HCEC 1CT (cell line): ENCODE data around the gene TTI1.

Source experiments
- DNase-seq: peaks from one replicate; pipeline ENCODE4 v3.0.0-alpha.2; 2017

The TTI1 gene

DNA sequence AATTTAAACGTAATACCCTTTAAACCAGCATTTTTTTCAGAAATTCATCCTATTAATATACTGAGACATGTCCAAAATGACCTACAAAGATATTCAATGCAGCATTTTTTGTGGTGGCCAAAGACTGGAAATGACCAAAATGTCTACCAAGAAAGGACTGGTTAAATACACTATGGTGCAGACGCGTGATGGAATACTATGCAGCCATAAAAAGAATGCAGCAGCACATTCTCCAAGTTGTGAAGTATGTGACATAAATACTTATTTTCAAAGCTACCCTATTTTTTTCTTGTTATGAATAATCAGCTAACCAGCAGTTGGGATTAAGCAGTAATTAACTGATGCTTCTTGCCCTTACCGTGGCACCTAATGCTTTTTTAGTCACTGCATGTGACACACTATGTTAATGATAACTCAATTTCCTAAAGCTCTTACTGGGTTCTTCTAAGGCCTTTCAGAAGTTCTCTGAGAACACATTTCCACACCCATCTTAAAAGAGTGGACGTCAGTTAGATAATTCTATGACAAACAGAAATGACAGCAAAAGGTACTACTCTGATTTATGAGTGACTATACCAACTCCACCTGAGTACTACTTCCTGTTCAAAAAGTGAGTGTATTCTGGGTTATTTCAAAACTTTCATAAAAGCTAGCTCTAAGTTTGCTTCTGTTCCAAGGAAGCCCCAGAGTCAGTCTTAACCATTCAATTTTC is 24.9 kb downstream of the TTI1 start:
- no peak for DNase-seq

- no peak for DNase-seq
Observed at GRCh38 chr20:38007526-38007925, 25.7 kb downstream of the TTI1 start.

DNA sequence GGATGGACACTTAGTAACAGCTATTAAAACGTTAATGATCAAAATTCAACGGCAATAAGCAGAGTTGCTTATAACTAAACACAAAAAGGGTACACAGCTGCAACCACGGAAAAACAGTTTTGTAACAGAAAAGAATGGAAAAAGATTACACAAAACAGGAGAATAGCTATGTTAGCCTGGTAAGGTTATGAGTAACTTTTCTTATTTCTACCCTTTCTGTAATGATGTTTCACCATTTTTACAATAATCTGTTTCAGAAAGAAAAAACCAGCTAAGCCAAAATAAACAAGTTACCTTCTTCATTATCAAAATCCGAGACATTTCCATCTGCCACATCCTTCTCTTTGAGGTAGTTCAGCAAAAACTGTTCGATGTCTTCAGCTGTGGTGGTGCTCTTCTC is 27.4 kb downstream of the TTI1 start:
- DNase-seq, result no peak

- no peak for DNase-seq
Observed at GRCh38 chr20:38004416-38004815, 28.8 kb downstream of the TTI1 start.

GRCh38 chr20:38002422-38002821 is 30.8 kb downstream of the TTI1 start:
- no peak for DNase-seq

GRCh38 chr20:38001981-38002380 is 31.3 kb downstream of the TTI1 start:
- DNase-seq, result peak; percentile 13

DNA sequence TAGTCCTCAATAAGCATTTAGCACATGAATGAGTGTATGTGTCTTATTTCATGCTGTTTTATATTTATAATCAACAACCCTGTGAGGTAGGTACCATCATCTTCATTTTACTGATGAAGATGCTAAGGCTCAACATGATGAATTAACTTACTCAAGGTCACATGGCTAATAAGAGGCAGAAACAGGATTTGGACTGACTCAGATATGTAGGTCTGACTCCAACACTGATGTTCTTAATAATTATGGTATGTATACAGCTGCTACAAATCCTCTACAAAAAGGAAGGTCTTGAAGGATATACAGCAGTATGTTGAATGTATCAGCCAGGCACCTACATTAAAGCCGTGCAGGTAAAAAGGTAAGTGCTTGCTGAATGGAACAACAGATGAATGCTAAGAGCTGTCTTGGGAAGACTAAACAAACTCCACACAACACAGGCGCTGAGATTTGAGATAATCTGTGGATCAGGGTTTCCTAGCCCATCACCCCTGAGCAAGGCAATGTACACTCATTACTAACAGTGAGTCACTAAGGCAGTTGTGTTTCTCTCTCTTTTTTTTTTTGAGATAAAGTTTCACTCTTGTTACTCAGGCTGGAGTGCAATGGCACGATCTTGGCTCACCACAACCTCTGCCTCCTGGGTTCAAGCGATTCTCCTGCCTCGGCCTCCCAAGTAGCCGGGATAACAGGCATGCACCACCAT is 31.9 kb downstream of the TTI1 start:
- DNase-seq, result peak; percentile 89

GRCh38 chr20:38000293-38000692 is 33.0 kb downstream of the TTI1 start:
- no peak for DNase-seq

DNA sequence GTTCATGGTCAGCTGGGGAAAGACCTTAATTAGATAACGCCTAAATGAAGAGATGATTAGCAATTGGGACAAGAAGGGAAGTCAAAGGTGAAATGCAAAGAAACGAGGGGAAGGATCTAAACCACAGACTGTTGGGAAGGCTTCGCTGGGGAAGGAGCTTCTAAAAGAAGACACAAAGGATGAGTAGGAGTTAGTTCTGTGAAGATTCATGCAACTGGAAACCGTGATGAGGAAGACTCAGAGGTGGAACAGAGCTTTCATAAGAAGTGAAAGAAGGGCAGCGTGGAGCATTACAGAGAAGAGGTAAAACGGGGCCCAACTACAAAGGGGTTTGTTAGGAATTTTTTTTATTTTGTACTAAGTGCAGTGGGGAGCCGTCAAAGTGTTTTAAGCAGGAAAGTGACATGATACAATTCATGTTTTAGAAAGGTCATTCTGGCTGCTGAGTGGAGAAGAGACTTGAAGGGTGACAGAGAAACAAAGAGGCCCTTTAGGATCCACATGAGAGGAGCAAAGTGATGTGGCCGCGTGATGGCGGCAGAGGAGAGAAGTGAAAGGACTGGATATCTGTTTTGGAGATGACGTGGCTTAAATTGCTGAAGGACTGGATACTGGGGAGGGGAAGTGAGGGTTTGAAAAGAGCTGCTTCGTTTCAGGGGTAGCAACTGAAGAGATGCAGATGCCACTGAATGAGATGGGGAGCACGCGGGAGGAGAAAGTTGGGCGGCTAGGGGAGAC is 33.6 kb downstream of the TTI1 start:
- no peak for DNase-seq

DNA sequence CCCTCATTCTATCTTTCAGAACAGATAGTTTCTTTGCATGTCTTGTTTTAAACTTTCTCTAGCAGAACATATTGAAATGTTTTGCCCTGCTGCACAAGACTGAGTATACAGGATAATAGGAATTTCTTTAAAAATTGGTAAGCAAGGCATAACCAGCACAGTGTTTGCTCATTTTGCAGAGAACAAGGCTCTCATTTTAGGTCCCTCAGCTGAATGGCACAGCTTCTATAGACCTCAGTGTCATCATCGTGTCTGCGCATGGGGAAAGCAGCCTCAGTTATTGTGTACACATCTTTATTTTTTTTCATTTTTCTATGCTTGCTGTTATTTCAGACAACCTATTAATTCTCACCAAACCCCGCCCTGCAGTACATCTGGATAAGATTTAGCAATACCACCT is 35.7 kb downstream of the TTI1 start:
- DNase-seq, result no peak

- no peak for DNase-seq
Observed at GRCh38 chr20:37995856-37996605, 37.2 kb downstream of the TTI1 start.

DNA sequence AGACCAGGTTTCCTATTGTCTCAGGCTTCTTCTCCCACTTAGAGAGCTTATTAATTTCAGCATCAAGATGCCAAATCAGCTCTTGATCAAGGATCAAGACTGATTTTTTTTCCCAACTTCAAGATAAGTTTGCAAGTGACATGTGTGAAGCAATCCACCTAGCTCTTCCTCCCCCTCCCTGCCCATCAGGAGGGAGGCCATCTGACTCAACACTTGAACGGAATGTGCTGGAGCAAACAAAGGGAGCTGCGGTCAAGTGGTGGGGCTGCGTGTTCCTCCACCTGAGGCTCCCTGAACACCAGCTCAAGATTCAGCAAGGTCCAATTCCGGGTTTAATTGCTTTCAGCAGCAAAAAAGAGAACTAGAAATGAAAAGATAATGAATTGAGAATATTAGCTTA is 38.7 kb downstream of the TTI1 start:
- peak; percentile 89 for DNase-seq

GRCh38 chr20:37992802-37993409 is 40.4 kb downstream of the TTI1 start:
- DNase-seq, result peak; percentile 94

GRCh38 chr20:37991908-37992307 is 41.3 kb downstream of the TTI1 start:
- no peak for DNase-seq

DNA sequence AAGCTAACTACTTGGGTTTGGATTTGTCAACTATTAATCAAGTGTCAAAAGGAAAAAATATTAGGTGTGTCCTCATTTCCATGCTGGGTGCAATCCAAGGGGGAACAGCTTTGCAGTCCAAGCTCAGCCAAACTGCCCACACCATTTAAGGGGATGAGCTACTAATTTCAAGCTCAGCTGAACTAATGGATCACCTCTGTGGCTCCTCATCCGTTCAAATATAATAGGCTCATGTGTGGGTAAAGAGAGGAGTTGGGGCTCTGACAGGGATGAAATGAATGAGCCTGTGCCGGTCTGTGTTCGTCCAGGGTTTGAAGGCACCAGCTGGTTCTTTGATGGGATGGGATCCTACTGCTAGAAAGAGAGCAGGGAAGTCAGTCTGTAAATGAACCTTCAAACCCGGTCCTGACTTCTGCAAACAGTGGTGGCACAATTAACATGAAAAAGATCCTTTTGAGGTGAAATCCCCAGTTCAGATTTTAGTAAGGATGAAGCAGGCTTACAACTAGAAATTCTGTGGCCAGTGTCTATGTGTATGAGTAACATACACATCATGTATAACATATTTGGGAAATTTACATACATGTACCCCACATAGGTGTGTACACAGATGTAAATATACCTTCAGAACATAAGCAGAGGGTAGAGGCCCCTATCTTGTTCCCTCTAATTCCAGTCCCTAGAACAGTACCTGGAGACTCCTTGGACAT is 41.9 kb downstream of the TTI1 start:
- DNase-seq, result no peak

DNA sequence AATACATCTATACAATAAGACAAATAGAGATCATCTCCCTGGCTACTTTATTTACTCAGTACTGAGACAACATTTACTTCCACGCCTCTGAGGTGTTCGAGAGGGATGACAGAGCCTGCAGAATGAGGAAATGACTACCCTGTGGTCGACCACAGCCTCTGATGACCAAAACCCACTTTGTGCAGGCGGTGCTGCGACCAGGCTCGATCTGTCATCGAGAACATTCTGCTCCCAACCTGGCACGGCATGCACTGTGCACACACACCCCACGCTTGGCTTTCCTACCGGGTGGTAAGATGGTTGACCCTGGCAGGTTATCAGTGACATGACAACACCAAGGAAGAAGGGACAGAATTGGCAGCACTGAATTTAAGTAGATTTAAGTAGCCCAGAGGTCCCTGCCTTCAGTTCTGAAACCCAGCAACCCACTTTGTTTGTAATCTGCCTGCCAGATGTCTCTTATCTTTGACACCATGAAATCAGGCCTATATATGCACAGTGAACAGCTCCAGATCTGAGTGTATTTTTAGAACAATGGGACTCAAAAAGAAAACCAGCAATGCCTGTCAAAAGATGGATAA is 42.6 kb downstream of the TTI1 start:
- peak; percentile 81 for DNase-seq

GRCh38 chr20:37989601-37990295 is 43.5 kb downstream of the TTI1 start:
- DNase-seq, result peak; percentile 14

DNA sequence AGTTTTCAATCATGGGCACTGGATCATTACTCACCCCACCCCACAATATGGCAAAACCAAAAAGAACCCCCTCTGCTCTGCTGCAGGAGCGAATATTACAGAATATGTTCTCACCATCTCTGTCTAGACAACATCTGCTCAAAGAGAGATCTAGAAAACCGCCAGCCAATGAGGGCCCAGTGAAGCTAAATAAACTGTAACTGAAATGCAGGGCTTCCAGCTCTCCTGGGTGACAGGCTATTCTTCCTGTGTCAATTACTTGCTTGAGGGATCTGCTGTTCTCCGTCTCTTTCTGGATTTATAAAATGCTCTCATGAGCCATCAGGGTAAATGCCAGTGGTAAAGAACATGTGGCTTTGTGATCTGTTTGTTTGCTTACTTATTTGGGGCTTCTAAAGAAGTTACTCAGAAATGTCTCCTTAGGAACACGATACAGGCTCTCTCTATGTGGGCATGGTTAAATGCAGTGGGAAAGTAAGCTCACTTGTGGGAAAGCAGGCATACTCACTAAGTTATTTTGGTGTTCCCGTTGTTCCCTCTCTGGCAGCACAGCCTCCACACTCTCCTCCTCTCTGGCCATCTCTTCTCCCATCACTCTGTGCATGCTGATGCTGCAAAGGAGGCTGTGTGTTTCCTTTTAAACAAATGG is 44.8 kb downstream of the TTI1 start:
- no peak for DNase-seq

DNA sequence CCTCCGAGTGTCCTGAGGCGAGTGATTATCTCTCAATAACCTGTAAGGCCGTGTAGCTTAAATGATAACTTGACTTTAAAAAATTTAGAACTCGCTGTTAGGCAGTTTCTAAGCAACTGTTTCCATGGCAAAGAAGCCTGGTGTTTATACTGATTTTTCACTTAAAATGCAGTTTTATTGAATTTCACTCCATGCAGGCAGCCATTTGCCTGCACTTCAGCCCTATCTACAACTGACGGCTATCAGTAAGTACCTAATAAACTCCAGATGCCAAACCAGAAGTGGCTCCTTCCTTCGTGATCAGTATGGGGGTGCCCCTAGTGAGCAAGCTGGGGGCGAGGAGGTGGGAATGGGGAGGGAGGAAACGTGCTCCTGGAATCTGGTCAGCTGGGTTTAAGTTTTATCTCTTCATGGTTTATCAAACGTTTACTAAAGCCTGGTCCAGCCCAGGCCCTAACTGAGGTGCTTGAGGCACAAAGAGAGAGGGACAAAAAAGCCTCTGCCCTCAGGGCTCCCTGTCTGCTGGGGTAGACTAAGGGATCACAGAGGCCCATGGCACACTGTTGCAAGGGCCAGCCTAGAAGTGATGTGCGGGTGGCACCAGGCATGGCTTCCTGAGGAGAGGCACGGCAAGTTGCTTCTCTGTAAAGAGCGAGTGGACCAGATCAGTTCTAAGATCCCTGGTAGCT is 45.5 kb downstream of the TTI1 start:
- DNase-seq, result no peak
